Measurements from ENCODE around the gene LTB. TPM values are rescaled to one million over a fixed set of nuclear protein-coding genes. Genes with fewer than 3 reads are reported as not detected.

Gene LTB
- polyA plus RNA-seq, 1 of the 3 experiments (the other 2 are of a cell fraction) = 0.10 TPM

DNA sequence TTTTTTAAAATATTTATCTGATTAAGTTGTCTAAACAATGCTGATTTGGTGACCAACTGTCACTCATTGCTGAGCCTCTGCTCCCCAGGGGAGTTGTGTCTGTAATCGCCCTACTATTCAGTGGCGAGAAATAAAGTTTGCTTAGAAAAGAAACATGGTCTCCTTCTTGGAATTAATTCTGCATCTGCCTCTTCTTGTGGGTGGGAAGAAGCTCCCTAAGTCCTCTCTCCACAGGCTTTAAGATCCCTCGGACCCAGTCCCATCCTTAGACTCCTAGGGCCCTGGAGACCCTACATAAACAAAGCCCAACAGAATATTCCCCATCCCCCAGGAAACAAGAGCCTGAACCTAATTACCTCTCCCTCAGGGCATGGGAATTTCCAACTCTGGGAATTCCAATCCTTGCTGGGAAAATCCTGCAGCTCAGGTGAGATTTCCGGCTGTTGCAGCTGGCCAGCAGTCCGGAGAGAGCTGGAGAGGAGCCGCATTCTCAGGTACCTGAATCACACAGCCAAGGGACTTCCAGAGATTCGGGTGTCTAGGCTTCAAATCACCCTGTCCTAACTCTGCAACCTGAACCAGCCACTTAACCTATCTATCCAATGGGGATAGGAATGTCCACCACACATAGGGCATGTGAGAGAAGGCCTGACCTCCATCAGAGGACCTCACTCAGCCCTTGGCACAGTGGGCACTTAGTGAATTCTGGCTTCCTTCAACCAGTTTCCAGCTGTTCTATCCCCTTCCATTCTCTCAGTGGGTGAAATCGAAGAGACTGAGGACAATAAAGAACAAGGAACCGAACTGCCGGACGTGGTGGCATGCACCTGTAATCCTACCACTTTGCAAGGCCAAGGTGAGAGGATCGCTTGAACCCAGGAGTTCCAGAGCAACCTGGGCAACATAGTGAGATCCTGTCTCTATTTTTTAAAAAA lies 3.8 kb downstream of the LTB start (continued):
- TF ChIP-seq, protein P1, sequence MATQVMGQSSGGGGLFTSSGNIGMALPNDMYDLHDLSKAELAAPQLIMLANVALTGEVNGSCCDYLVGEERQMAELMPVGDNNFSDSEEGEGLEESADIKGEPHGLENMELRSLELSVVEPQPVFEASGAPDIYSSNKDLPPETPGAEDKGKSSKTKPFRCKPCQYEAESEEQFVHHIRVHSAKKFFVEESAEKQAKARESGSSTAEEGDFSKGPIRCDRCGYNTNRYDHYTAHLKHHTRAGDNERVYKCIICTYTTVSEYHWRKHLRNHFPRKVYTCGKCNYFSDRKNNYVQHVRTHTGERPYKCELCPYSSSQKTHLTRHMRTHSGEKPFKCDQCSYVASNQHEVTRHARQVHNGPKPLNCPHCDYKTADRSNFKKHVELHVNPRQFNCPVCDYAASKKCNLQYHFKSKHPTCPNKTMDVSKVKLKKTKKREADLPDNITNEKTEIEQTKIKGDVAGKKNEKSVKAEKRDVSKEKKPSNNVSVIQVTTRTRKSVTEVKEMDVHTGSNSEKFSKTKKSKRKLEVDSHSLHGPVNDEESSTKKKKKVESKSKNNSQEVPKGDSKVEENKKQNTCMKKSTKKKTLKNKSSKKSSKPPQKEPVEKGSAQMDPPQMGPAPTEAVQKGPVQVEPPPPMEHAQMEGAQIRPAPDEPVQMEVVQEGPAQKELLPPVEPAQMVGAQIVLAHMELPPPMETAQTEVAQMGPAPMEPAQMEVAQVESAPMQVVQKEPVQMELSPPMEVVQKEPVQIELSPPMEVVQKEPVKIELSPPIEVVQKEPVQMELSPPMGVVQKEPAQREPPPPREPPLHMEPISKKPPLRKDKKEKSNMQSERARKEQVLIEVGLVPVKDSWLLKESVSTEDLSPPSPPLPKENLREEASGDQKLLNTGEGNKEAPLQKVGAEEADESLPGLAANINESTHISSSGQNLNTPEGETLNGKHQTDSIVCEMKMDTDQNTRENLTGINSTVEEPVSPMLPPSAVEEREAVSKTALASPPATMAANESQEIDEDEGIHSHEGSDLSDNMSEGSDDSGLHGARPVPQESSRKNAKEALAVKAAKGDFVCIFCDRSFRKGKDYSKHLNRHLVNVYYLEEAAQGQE (IDR thresholded peaks at IDR 0.05; ENCODE audit: low read depth, low read length) = no peak
- TF ChIP-seq, protein P2, sequence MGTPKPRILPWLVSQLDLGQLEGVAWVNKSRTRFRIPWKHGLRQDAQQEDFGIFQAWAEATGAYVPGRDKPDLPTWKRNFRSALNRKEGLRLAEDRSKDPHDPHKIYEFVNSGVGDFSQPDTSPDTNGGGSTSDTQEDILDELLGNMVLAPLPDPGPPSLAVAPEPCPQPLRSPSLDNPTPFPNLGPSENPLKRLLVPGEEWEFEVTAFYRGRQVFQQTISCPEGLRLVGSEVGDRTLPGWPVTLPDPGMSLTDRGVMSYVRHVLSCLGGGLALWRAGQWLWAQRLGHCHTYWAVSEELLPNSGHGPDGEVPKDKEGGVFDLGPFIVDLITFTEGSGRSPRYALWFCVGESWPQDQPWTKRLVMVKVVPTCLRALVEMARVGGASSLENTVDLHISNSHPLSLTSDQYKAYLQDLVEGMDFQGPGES (IDR thresholded peaks at IDR 0.05; ENCODE audit: low read depth, low read length) = no peak
- TF ChIP-seq FOSL2 (IDR thresholded peaks at IDR 0.05; ENCODE audit: borderline replicate concordance, low read depth) (no peak), TCF12 (IDR thresholded peaks at IDR 0.05) (no peak), RXRA (IDR thresholded peaks at IDR 0.05; ENCODE audit: borderline replicate concordance, low read depth) (no peak), RCOR1 (IDR thresholded peaks at IDR 0.05; ENCODE audit: low read length) (no peak)

DNA sequence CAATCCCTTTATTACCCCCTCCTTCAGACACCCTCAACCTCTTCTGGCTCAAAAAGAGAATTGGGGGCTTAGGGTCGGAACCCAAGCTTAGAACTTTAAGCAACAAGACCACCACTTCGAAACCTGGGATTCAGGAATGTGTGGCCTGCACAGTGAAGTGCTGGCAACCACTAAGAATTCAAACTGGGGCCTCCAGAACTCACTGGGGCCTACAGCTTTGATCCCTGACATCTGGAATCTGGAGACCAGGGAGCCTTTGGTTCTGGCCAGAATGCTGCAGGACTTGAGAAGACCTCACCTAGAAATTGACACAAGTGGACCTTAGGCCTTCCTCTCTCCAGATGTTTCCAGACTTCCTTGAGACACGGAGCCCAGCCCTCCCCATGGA lies 4.7 kb downstream of the LTB start:
- no peaks in the 10 kb centered on the region for H3K27me3 ChIP-seq (ENCODE audit: insufficient read depth)
- H3K9ac ChIP-seq = no peak overlapping the region
- no peaks in the 10 kb centered on the region for H4K20me1 ChIP-seq (ENCODE audit: insufficient read depth)
- POLR2A ChIA-PET = no interaction called here
- CTCF ChIA-PET = interaction anchor here (0.8 to 17.6 kb wide), 5 partner anchors 12 to 125 kb away, joined by 3 to 312 read pairs (median 10); partner anchors contain the start of genes ABHD16A, ATP6V1G2 and NFKBIL1
- H3K4me3 ChIP-seq (ENCODE audit: low read depth in 2 of 2, low read length in 1 of 2) = no peak overlapping the region
- DNase-seq = no peak
- H3K9me3 ChIP-seq = no peaks in the 10 kb centered on the region
- no peak overlapping the region for H3K27ac ChIP-seq (ENCODE audit: low read depth in 2 of 2, low read length in 1 of 2)
- TF ChIP-seq MEF2A (IDR thresholded peaks at IDR 0.05; ENCODE audit: borderline replicate concordance, low read depth) = no peak
- TF ChIP-seq TAF1 (IDR thresholded peaks at IDR 0.05; ENCODE audit: borderline replicate concordance, low read depth, low read length) = no peak
- no peak for TF ChIP-seq NRF1 (IDR thresholded peaks at IDR 0.05; ENCODE audit: low read depth, low read length)
- TF ChIP-seq SIN3A (IDR thresholded peaks at IDR 0.05; ENCODE audit: borderline replicate concordance, low read depth, low read length) = no peak
- no peak for TF ChIP-seq EZH2phosphoT487 (IDR thresholded peaks at IDR 0.05; ENCODE audit: borderline replicate concordance, low read depth)
- no peak for TF ChIP-seq FOSL2 (IDR thresholded peaks at IDR 0.05; ENCODE audit: borderline replicate concordance, low read depth)
- TF ChIP-seq CHD2 (IDR thresholded peaks at IDR 0.05; ENCODE audit: low read length, partially characterized antibody) = no peak
- no peak for TF ChIP-seq TEAD4 (IDR thresholded peaks at IDR 0.05; ENCODE audit: borderline replicate concordance, insufficient read depth)
- TF ChIP-seq ELF1 (IDR thresholded peaks at IDR 0.05) = no peak
- TF ChIP-seq TCF12 (IDR thresholded peaks at IDR 0.05) = no peak
- TF ChIP-seq, protein P2 (IDR thresholded peaks at IDR 0.05; ENCODE audit: low read depth, low read length) = no peak
- no peak for TF ChIP-seq FOXJ3 (CRISPR knock-in tag; IDR thresholded peaks at IDR 0.05)
- TF ChIP-seq, protein P3, sequence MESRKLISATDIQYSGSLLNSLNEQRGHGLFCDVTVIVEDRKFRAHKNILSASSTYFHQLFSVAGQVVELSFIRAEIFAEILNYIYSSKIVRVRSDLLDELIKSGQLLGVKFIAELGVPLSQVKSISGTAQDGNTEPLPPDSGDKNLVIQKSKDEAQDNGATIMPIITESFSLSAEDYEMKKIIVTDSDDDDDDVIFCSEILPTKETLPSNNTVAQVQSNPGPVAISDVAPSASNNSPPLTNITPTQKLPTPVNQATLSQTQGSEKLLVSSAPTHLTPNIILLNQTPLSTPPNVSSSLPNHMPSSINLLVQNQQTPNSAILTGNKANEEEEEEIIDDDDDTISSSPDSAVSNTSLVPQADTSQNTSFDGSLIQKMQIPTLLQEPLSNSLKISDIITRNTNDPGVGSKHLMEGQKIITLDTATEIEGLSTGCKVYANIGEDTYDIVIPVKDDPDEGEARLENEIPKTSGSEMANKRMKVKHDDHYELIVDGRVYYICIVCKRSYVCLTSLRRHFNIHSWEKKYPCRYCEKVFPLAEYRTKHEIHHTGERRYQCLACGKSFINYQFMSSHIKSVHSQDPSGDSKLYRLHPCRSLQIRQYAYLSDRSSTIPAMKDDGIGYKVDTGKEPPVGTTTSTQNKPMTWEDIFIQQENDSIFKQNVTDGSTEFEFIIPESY (IDR thresholded peaks at IDR 0.05; ENCODE audit: borderline replicate concordance, low read depth) = no peak
- TF ChIP-seq JUND (IDR thresholded peaks at IDR 0.05) = no peak
- H3K4me2 ChIP-seq = no peak overlapping the region
- H3K4me1 ChIP-seq (ENCODE audit: control insufficient read depth in 1 of 2, insufficient read depth in 2 of 2, low read depth in 1 of 2, low read length in 1 of 2) = peaks cover 0 to 11% of the 10 kb centered on the region in 2 experiments; a peak in 1 of 4 replicates
- H3K79me2 ChIP-seq (ENCODE audit: insufficient read depth) = no peaks in the 10 kb centered on the region
- WGBS (ENCODE audit: low lambda C conversion rate) = 72% methylated on average over 3 of the region's 3 CpGs
- no peaks in the 10 kb centered on the region for H3F3A ChIP-seq (replicated peaks; ENCODE audit: insufficient read depth)
- no peak overlapping the region for H2AFZ ChIP-seq (ENCODE audit: low read depth)
- no peaks in the 10 kb centered on the region for H3K9me2 ChIP-seq
- no peaks in the 10 kb centered on the region for H3K36me3 ChIP-seq (replicated peaks in 1 of 2; ENCODE audit: control insufficient read depth in 1 of 2, insufficient read depth in 2 of 2, low read length in 1 of 2)
